Measurements from ENCODE around the gene LRRN4CL.

DNA sequence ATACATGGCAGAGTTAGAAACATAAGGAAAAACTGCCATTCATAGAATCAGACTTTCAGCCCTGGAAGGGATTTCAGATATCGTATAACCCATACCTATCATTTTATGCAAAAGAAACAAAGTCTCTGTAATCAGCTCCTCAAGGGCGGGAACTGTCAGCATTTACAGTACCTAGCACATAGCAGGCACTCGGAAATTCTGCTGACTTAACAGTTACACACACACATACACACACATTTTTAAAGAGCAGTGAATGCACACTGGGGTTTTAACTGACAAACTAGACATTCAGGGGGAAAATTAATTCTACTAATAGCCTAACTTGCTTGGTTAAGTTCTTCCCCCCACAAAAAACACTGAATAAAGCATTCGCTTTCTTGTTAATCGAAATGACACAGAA is 26.9 kb upstream of the LRRN4CL start:
- TF ChIP-seq YY1 (IDR thresholded peaks at IDR 0.05; ENCODE audit: insufficient read depth, insufficient read length) (no peak), SUZ12 (IDR thresholded peaks at IDR 0.05; ENCODE audit: extremely low read depth, insufficient read depth, insufficient read length) (no peak)
